DND-41 (cell line): ENCODE results near the gene RHOF.

Source experiments
- CTCF ChIP-seq: IDR thresholded peaks from 2 replicates; pipeline ENCODE4 v1.5.1; 2012; ENCODE audit warnings: borderline replicate concordance, low read length, moderate library complexity, mild to moderate bottlenecking; ENCODE audit not compliant: poor library complexity, severe bottlenecking; ENCODE audit errors: extremely low read depth
- EZH2 ChIP-seq: IDR thresholded peaks from 3 replicates; pipeline ENCODE4 v1.6.1; 2012; ENCODE audit warnings: borderline replicate concordance, low read depth, mild to moderate bottlenecking, moderate library complexity, low read length, inconsistent platforms; ENCODE audit not compliant: severe bottlenecking

GRCh38 chr12:121765573-121765972, 27.9 kb downstream of the RHOF start:
- TF ChIP-seq CTCF (no peak), EZH2 (no peak)
